ENCODE results near the gene LMTK3. TPM values are rescaled to one million over a fixed set of nuclear protein-coding genes. Genes with fewer than 3 reads are reported as not detected.

Gene LMTK3
- total RNA-seq, 1 donor from 2014 or later = 1.1 TPM

DNA sequence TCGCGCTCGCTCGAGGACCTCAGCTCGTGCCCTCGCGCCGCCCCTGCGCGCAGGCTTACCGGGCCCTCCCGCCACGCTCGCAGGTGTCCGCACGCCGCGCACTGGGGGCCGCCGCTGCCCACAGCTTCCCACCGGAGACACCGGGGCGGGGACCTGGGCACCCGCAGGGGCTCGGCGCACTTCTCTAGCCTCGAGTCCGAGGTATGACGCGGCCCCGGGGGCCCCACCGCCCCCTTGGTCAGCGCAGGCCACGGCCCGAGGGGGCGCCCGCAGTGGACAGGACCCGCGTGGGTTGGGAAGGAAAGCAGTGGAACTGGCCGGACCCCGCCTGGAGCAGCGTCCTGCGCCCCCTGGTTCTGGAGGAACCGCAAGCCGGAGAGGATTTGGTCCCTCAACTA lies 67.9 kb downstream of the LMTK3 start:
- TF ChIP-seq, protein P1, sequence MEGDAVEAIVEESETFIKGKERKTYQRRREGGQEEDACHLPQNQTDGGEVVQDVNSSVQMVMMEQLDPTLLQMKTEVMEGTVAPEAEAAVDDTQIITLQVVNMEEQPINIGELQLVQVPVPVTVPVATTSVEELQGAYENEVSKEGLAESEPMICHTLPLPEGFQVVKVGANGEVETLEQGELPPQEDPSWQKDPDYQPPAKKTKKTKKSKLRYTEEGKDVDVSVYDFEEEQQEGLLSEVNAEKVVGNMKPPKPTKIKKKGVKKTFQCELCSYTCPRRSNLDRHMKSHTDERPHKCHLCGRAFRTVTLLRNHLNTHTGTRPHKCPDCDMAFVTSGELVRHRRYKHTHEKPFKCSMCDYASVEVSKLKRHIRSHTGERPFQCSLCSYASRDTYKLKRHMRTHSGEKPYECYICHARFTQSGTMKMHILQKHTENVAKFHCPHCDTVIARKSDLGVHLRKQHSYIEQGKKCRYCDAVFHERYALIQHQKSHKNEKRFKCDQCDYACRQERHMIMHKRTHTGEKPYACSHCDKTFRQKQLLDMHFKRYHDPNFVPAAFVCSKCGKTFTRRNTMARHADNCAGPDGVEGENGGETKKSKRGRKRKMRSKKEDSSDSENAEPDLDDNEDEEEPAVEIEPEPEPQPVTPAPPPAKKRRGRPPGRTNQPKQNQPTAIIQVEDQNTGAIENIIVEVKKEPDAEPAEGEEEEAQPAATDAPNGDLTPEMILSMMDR (IDR thresholded peaks at IDR 0.05; ENCODE audit: borderline replicate concordance) = no peak
- intact Hi-C loops (cut with micrococcal nuclease) = no loop called here
- Histone ChIP-seq H3K4me1 (peaks cover 35% of the 10 kb centered on the region), H3K9me3 (replicated peaks) (no peaks in the 10 kb centered on the region), H3K36me3 (peaks cover 19% of the 10 kb centered on the region), H3K27ac (replicated peaks) (no peak overlapping the region), H3K4me3 (peak overlapping the region; percentile 96), H3K27me3 (ENCODE audit: low read depth) (peaks cover 44% of the 10 kb centered on the region)
- DNase-seq = no peak

DNA sequence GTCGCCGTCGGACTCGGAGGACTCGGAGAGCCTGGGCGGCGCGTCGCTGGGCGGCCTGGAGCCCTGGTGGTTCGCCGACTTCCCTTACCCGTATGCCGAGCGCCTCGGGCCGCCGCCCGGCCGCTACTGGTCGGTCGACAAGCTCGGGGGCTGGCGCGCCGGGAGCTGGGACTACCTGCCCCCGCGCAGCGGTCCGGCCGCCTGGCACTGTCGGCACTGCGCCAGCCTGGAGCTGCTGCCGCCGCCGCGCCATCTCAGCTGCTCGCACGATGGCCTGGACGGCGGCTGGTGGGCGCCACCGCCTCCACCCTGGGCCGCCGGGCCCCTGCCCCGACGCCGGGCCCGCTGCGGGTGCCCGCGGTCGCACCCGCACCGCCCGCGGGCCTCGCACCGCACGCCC lies 68.4 kb downstream of the LMTK3 start:
- TF ChIP-seq, protein P1 (IDR thresholded peaks at IDR 0.05; ENCODE audit: borderline replicate concordance) = no peak
- no peak for DNase-seq
- Histone ChIP-seq H3K9me3 (replicated peaks) (no peaks in the 10 kb centered on the region), H3K27me3 (ENCODE audit: low read depth) (peaks cover 44% of the 10 kb centered on the region), H3K36me3 (peaks cover 14% of the 10 kb centered on the region), H3K4me3 (peak overlapping the region; percentile 96), H3K4me1 (peaks cover 35% of the 10 kb centered on the region), H3K27ac (replicated peaks) (no peak overlapping the region)
- intact Hi-C loops (cut with micrococcal nuclease) = no loop called here

DNA sequence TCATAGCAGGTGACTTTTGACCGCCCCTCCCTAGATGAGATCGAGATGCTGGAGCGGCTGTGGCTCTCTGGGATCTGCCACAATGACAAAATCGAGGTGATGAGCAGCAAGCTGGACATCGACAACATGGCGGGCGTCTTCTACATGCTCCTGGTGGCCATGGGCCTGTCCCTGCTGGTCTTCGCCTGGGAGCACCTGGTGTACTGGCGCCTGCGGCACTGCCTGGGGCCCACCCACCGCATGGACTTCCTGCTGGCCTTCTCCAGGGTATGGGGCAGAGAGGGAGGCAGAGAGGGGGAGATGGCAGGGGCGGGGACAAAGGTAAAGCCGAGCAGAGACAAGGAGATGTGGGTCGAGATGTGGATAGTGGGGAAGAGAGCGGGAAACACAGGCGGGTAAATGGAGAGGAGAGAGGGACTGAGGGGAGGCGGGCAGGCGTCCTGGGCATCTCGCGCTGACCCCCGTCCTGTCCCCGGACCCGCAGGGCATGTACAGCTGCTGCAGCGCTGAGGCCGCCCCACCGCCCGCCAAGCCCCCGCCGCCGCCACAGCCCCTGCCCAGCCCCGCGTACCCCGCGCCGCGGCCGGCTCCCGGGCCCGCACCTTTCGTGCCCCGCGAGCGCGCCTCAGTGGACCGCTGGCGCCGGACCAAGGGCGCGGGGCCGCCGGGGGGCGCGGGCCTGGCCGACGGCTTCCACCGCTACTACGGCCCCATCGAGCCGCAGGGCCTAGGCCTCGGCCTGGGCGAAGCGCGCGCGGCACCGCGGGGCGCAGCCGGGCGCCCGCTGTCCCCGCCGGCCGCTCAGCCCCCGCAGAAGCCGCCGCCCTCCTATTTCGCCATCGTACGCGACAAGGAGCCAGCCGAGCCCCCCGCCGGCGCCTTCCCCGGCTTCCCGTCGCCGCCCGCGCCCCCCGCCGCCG lies 69.3 kb downstream of the LMTK3 start:
- H3K9me3 ChIP-seq (replicated peaks) = no peaks in the 10 kb centered on the region
- intact Hi-C loops (cut with micrococcal nuclease) = no loop called here
- no peak for DNase-seq
- H3K4me1 ChIP-seq = peaks cover 30% of the 10 kb centered on the region
- peaks cover 46% of the 10 kb centered on the region for H3K27me3 ChIP-seq (ENCODE audit: low read depth)
- TF ChIP-seq, protein P1 (IDR thresholded peaks at IDR 0.05; ENCODE audit: borderline replicate concordance) = no peak
- no peak overlapping the region for H3K4me3 ChIP-seq
- H3K36me3 ChIP-seq = peaks cover 6% of the 10 kb centered on the region
- H3K27ac ChIP-seq (replicated peaks) = no peak overlapping the region

DNA sequence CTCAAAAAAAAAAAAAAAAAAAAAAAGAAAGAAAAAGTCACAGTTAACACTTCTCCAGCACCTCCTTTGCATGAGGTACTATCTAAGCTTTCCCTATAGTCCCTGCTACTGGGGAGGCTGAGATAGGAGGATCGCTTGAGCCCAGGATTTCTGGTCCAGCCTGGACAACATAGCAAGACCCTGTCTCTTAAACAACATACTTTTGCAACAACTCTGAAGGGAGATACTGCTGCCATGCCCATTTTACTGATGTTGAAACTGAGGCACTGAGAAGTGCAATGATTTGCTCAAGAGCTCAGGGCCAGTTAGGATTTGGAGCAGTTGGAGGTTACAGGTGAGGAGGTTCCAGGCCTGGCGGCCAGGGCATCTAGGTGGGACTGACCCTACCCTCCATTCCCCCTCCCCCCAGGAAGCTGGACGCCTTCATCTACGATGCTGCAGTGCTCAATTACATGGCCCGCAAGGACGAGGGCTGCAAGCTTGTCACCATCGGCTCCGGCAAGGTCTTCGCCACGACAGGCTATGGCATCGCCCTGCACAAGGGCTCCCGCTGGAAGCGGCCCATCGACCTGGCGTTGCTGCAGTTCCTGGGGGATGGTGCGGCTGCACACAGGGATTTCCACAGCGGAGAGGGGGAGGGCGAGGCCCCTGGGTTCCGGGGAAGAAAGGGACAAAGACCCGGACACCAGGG lies 70.1 kb downstream of the LMTK3 start:
- TF ChIP-seq, protein P1 (IDR thresholded peaks at IDR 0.05; ENCODE audit: borderline replicate concordance) = no peak
- Histone ChIP-seq H3K27me3 (ENCODE audit: low read depth) (peaks cover 54% of the 10 kb centered on the region), H3K27ac (replicated peaks) (no peak overlapping the region)

DNA sequence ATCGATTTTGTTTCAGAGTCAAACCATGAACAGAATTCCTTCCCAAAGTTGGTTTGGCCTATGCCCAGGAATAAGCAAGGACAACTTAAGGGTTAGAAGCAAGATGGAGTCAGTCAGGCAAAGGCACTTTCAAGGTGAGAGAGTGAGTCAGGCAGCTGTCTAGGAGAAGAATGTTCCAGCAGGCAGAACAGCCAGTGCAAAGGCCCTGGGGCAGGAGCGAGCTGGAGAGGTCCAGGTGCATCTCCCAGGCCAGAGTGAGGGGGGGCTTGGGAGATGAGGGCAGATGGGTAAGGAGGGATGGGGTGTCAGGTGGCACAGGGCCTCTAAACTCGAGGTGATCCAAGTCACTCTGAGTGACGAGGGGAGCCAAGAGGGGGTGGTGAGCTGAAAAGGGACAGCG lies 75.0 kb downstream of the LMTK3 start:
- TF ChIP-seq, protein P1 (IDR thresholded peaks at IDR 0.05; ENCODE audit: borderline replicate concordance) = no peak
- Histone ChIP-seq H3K9me3 (replicated peaks) (no peaks in the 10 kb centered on the region), H3K36me3 (no peaks in the 10 kb centered on the region), H3K27ac (replicated peaks) (no peak overlapping the region), H3K4me1 (no peaks in the 10 kb centered on the region), H3K4me3 (no peak overlapping the region), H3K27me3 (ENCODE audit: low read depth) (peaks cover 47% of the 10 kb centered on the region)
- no peak for DNase-seq
- intact Hi-C loops (cut with micrococcal nuclease) = no loop called here

More for the DNA sequence above, 70.1 kb downstream of the LMTK3 start:
- Histone ChIP-seq H3K36me3 (no peaks in the 10 kb centered on the region), H3K9me3 (replicated peaks) (no peaks in the 10 kb centered on the region), H3K4me3 (no peak overlapping the region), H3K4me1 (peaks cover 27% of the 10 kb centered on the region)
- DNase-seq = no peak
- intact Hi-C loops (cut with micrococcal nuclease) = no loop called here

Other genes starting within 250 kb of the LMTK3 start
- gene ZNF114, start 241.8 kb downstream of the LMTK3 start, total RNA-seq = 0.55 TPM
- 32.1 TPM for gene EMP3, start 186.3 kb downstream of the LMTK3 start, total RNA-seq
- gene TMEM143, start 147.9 kb downstream of the LMTK3 start, total RNA-seq = 108 TPM
- not detected for gene SYNGR4, start 147.5 kb downstream of the LMTK3 start, total RNA-seq
- gene KDELR1, start 120.3 kb downstream of the LMTK3 start, total RNA-seq = 68.4 TPM
- 0.30 TPM for gene GRIN2D, start 118.2 kb downstream of the LMTK3 start, total RNA-seq
- 17.0 TPM for gene GRWD1, start 65.9 kb downstream of the LMTK3 start, total RNA-seq
- 0.27 TPM for gene KCNJ14, start 56.3 kb downstream of the LMTK3 start, total RNA-seq
- gene CYTH2, start 42.5 kb downstream of the LMTK3 start, total RNA-seq = 32.1 TPM
- gene SULT2B1, start 40.3 kb upstream of the LMTK3 start, total RNA-seq = 0.33 TPM
- not detected for gene SPACA4, start 94.9 kb upstream of the LMTK3 start, total RNA-seq
- not detected for gene FAM83E, start 103.2 kb upstream of the LMTK3 start, total RNA-seq
- gene RPL18, start 107.3 kb upstream of the LMTK3 start, total RNA-seq = 530 TPM
- gene SPHK2, start 107.7 kb upstream of the LMTK3 start, total RNA-seq = 8.0 TPM
- 7.9 TPM for gene DBP, start 125.5 kb upstream of the LMTK3 start, total RNA-seq
- gene CA11, start 134.4 kb upstream of the LMTK3 start, total RNA-seq = 4.5 TPM
- gene NTN5, start 161.2 kb upstream of the LMTK3 start, total RNA-seq = 0.11 TPM
- gene FUT2, start 184.1 kb upstream of the LMTK3 start, total RNA-seq = not detected
- gene MAMSTR, start 207.9 kb upstream of the LMTK3 start, total RNA-seq = 1.8 TPM
- 13.9 TPM for gene RASIP1, start 228.8 kb upstream of the LMTK3 start, total RNA-seq
- gene IZUMO1, start 235.1 kb upstream of the LMTK3 start, total RNA-seq = 0.60 TPM
- 1.8 TPM for gene FUT1, start 240.8 kb upstream of the LMTK3 start, total RNA-seq
- not detected for gene FGF21, start 243.7 kb upstream of the LMTK3 start, total RNA-seq

All from left ventricle myocardium inferior (tissue), 1 donor.